ENCODE data around the gene ABTB2.

DNA sequence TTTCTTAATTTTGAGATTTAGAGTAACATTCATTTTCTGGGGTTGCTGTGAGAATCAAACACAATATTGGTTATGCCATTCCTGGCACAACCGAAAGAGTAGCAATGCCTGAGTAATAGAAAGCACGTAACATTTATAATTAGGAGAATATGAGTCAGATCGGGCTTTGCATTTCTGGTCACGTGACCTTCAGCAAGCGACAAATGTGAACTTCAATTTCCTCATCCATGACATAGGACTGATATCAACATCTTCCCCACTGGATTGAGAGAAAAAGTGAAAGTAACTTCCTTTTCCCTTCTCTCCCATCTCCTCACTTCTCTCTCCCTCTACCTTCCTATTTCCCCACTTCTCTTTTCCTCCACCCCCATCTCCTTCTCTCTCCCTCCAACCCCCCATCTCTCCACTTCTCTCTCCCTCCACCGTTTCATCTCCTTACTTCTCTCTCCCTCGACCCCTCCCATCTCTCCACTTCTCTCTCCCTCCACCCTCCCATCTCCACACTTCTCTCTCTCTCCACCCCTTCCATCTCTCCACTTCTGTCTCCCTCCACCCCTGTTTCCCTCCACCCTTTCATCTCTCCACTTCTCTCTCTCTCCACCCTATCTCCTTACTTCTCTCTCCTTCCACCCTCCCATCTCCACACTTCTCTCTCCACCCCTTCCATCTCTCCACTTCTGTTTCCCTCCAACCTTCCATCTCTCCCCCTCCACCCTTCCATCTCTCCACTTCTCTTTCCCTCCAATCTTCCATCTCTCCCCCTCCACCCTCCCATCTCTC is 47.5 kb upstream of the ABTB2 start:
- TF ChIP-seq EZH2 (IDR thresholded peaks at IDR 0.05; ENCODE audit: borderline replicate concordance, low read depth, low read length, severe bottlenecking) (no peak), CTCF (IDR thresholded peaks at IDR 0.05; ENCODE audit: borderline replicate concordance, extremely low read depth, low read length, poor library complexity, severe bottlenecking) (no peak)

Measured in DND-41 (cell line).